Astrocyte (in vitro differentiated cells and primary cell): ENCODE data around the gene AIFM3.

Experiments used
- CTCF ChIP-seq: IDR thresholded peaks from 2 replicates; pipeline ENCODE4 v1.5.1; 2011; ENCODE audit warnings: low read depth, mild to moderate bottlenecking, inconsistent platforms, low read length, moderate library complexity; ENCODE audit not compliant: insufficient read depth
- EZH2 ChIP-seq: IDR thresholded peaks from 2 replicates; pipeline ENCODE4 v1.6.1; 2012; ENCODE audit warnings: mild to moderate bottlenecking, low read length, inconsistent platforms; ENCODE audit not compliant: insufficient read depth

DNA sequence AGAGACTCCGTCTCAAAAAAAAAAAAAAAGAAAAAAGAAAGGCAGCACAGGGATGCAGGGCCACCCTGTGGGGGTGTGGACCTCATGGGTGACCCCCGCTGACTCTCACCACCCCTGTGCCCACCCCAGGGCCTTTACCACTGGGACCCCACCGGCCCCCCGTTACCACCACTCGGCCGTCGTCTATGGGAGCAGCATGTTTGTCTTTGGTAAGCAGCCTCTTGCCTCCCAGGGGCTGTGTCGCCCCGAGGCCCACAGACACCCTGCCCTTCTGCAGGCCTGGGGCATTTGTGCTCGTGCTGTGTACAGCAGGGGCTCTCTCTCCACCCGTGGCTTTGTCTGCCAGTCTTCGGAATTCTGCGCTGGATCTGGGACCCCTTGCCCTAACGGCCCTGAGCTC is 20.3 kb downstream of the AIFM3 start:
- TF ChIP-seq CTCF: no peak
- no peak for TF ChIP-seq EZH2
